Raji (cell line): ENCODE data around the gene SH3RF2.

ENCODE experiments used
- POLR2A ChIP-seq: IDR thresholded peaks from 2 replicates; pipeline ENCODE4 v1.6.1; 2011; ENCODE audit warnings: low read depth, low read length, control low read depth; ENCODE audit not compliant: insufficient read depth

Gene SH3RF2

GRCh38 chr5:146002491-146002890 lies 66.1 kb downstream of the SH3RF2 start:
- no peak for TF ChIP-seq POLR2A

GRCh38 chr5:146003852-146004251 lies 67.5 kb downstream of the SH3RF2 start:
- no peak for TF ChIP-seq POLR2A

GRCh38 chr5:146005264-146005663 lies 68.9 kb downstream of the SH3RF2 start:
- TF ChIP-seq POLR2A: no peak

GRCh38 chr5:146005723-146006122 lies 69.3 kb downstream of the SH3RF2 start:
- no peak for TF ChIP-seq POLR2A

- TF ChIP-seq POLR2A: no peak
Observed at GRCh38 chr5:146006470-146007190, 70.3 kb downstream of the SH3RF2 start.

- TF ChIP-seq POLR2A: no peak
Observed at GRCh38 chr5:146007270-146007669, 70.9 kb downstream of the SH3RF2 start.

- TF ChIP-seq POLR2A: no peak
Observed at GRCh38 chr5:146007989-146008388, 71.6 kb downstream of the SH3RF2 start.

GRCh38 chr5:146009020-146009419 lies 72.6 kb downstream of the SH3RF2 start:
- TF ChIP-seq POLR2A: no peak

GRCh38 chr5:146013761-146014160 lies 77.4 kb downstream of the SH3RF2 start:
- no peak for TF ChIP-seq POLR2A

GRCh38 chr5:146015001-146015400 lies 78.6 kb downstream of the SH3RF2 start:
- no peak for TF ChIP-seq POLR2A

- TF ChIP-seq POLR2A: no peak
Observed at GRCh38 chr5:146016764-146017484, 80.5 kb downstream of the SH3RF2 start.

GRCh38 chr5:146018514-146019375 lies 82.4 kb downstream of the SH3RF2 start:
- TF ChIP-seq POLR2A: no peak

GRCh38 chr5:146020100-146020499 lies 83.7 kb downstream of the SH3RF2 start:
- no peak for TF ChIP-seq POLR2A

- no peak for TF ChIP-seq POLR2A
Observed at GRCh38 chr5:146024034-146024433, 87.7 kb downstream of the SH3RF2 start.

- no peak for TF ChIP-seq POLR2A
Observed at GRCh38 chr5:146025114-146025680, 88.8 kb downstream of the SH3RF2 start.
